Sigmoid colon (tissue), 4 donors: Measurements from ENCODE around the gene TNNT3.

ENCODE experiments used
- POLR2A ChIP-seq, 2 donors: fragments of 450-650 bp; IDR thresholded peaks; one replicate each; pipeline ENCODE4 v1.6.1; 2016; ENCODE audit warnings: antibody characterized with exemption in 2 of 2, mild to moderate bottlenecking in 2 of 2, moderate library complexity in 2 of 2
- POLR2AphosphoS5 ChIP-seq, 4 donors: sonication (generic); formaldehyde crosslinking; IDR thresholded peaks; one replicate each; pipeline ENCODE4 v1.6.1; 2017; ENCODE audit warnings: antibody characterized with exemption in 4 of 4
- TF ChIP-seq, protein P1 (sequence below), 4 experiments: fragments of 450-650 bp in 3 of 4; fragments of 200-600 bp in 1 of 4; IDR thresholded peaks; one replicate each; pipeline ENCODE4 v1.5.1; 2016 to 2019; ENCODE audit warnings: antibody characterized with exemption in 4 of 4, mild to moderate bottlenecking in 3 of 4, moderate library complexity in 2 of 4

DNA sequence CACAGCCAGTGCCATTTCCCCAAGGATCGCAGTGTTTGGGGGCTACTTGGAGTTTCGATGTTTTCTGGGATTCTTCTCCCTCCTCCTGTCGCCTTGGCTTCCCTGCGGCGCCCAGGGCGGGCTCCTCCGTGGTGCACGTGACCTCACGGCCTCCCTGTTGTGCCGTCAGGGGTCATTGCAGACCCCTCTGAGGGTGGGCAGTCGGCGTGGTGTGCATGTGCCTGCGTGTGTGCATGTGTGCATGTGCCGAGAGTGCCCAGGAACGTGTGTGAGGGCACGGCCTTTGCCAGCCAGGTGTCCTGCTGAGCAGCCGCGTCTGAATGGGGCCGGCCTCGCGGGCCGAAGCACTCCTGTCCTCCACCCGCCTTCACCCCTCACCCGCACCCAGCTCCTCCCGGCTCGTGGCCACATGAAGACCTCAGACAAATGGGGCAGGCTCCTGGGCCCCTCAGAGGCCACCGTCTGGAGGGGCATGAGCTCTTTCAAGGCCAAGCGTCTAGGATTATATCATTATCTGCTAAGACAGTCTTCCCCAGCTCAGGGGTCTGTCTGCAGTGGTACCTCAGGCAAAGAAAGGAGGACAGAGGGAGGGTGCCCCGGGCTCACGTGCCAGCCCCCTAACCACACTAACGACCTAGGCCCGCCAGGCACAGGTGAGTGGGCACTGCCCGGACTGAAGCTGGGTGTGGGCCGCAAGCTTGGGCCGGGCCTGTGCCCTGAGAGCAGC lies 18.3 kb downstream of the TNNT3 start:
- TF ChIP-seq, protein P1, sequence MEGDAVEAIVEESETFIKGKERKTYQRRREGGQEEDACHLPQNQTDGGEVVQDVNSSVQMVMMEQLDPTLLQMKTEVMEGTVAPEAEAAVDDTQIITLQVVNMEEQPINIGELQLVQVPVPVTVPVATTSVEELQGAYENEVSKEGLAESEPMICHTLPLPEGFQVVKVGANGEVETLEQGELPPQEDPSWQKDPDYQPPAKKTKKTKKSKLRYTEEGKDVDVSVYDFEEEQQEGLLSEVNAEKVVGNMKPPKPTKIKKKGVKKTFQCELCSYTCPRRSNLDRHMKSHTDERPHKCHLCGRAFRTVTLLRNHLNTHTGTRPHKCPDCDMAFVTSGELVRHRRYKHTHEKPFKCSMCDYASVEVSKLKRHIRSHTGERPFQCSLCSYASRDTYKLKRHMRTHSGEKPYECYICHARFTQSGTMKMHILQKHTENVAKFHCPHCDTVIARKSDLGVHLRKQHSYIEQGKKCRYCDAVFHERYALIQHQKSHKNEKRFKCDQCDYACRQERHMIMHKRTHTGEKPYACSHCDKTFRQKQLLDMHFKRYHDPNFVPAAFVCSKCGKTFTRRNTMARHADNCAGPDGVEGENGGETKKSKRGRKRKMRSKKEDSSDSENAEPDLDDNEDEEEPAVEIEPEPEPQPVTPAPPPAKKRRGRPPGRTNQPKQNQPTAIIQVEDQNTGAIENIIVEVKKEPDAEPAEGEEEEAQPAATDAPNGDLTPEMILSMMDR (IDR thresholded peaks at IDR 0.05): no peak
- no peak for TF ChIP-seq POLR2A (IDR thresholded peaks at IDR 0.05)
- TF ChIP-seq POLR2AphosphoS5 (IDR thresholded peaks at IDR 0.05): no peak
